HG03280 (cell line): ENCODE data around the gene HSD11B2.

ENCODE experiments used
- ATAC-seq: cut with Tn5 transposase; IDR thresholded peaks from one replicate; pipeline ENCODE4 v1.9.1; 2021; ENCODE audit warnings: mild to moderate bottlenecking, moderate library complexity; ENCODE audit not compliant: unreplicated experiment

HSD11B2 gene

GRCh38 chr16:67448580-67448979 lies 17.7 kb downstream of the HSD11B2 start:
- no peak for ATAC-seq

GRCh38 chr16:67449336-67449735 lies 18.4 kb downstream of the HSD11B2 start:
- no peak for ATAC-seq

GRCh38 chr16:67449739-67450138 lies 18.8 kb downstream of the HSD11B2 start:
- no peak for ATAC-seq

GRCh38 chr16:67451061-67451703 lies 20.3 kb downstream of the HSD11B2 start:
- no peak for ATAC-seq

DNA sequence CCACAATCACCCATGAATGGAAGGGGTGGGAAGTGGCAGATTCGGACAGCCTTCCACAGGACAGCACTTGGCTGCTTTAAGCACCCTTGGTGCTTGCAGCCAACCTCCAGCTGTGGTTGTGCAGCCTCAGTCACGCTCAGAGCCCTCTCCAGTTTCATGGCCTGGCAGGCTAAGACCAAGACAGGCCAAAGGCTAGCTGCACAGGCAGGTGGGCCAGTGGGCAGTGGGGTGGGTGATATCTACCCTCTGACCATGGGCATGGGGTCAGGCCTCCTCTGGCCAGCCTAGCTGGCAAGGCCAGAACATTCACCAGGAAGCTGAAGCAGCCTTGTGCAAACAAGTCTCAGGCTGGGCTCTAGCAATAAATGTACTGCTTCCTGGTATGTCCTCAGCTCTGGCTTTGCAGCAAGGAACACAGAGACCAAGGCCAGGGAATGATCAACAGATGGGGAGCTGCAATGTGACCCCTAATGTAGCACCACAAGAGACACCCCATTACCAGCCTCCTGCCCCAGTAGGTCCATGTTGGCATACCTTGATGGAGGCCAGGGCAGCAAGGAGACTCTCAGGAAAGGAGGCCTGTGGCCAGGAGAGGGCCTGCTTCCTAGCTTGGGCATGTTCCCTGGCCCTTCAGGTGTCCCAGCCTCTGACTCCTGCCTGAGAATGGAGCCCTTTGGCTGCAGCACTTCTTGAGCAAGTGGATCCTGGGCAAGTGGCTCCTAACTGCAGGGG lies 20.9 kb downstream of the HSD11B2 start:
- ATAC-seq, result no peak

DNA sequence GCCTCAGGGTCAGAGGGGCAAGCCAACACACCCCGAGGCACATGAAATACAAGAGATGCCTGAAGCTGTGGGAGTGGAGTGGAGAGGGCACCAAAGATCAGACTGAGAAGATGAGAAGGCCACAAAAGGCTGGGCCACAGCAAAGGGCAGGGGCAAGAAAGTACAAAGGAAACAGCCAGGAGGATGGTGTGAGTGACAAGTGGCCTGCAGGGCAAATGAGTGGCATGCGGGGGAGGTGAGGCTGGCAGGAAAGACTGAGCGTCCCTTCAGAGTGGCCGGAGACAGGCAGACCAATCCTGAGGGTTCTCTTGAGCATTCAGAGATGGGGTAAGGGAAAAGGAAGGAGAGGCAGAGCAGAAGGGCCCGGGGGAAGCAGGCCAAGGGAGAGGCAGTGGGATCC lies 23.2 kb downstream of the HSD11B2 start:
- no peak for ATAC-seq

DNA sequence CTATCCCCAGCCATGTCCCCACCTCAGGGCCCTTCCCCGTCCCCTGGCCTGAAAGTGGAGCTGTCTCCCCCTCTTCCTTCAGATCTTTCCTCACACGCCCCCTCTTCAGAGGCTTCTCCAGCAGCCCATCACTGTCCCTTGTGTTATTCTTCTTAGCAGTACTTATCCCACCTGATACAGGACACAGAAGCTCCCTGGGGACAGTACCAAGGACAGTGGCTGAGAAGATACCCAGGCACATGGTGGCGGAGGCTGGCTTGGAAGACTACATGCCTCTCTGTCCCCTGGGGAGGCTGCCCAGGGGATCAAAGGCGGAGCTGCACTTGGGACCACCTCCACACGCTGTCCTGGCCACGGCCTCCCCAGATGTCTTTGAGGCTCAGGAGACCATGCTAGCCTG lies 23.9 kb downstream of the HSD11B2 start:
- no peak for ATAC-seq

GRCh38 chr16:67456391-67457081 lies 25.6 kb downstream of the HSD11B2 start:
- ATAC-seq, result no peak

GRCh38 chr16:67457611-67458010 lies 26.7 kb downstream of the HSD11B2 start:
- ATAC-seq, result no peak

- no peak for ATAC-seq
These were observed 27.3 kb downstream of the HSD11B2 start for GRCh38 chr16:67458121-67458641.

DNA sequence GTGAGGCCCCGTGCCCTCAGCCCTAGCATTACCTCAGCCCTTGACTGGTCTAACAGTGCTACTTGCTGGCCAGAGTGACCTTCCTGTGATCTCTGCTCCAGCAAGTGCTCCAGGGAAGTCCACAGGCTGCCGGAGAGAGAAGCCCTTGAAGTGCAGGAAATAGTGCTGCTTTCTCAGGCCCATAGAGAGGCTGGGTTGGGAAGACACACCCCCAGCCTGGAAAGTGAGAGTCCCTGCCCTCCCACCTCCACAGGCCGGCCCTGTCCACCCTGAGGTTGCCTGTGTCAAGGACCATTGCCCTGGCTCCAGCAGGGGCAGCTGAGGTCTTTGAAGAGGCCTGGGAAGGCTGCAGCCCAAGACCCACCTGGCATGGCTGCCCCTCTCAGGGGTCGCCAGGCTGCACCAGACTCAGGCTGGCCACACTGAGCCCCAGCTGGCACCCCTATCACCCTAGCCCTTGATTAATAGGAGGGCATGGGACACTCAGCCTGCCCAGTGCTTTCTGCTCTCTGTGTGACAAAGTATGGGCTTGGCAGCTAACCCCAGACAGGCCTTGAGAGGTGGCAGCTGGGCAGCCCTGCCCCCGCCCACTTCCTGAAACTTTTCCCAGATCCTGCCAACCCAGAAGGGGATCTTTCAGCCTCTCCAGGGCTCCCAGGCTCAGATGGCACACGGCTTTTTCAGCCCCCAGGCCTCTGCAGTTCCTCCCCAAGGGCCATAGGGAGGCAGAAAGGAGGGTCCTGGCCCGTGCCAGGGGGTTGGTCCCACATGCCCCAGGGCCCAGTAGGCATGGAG lies 28.3 kb downstream of the HSD11B2 start:
- no peak for ATAC-seq

GRCh38 chr16:67459861-67460150 lies 28.9 kb downstream of the HSD11B2 start:
- ATAC-seq, result no peak

GRCh38 chr16:67460168-67460567 lies 29.2 kb downstream of the HSD11B2 start:
- no peak for ATAC-seq

- no peak for ATAC-seq
These were observed 30.0 kb downstream of the HSD11B2 start for GRCh38 chr16:67460961-67461360.

GRCh38 chr16:67461600-67462278 lies 30.8 kb downstream of the HSD11B2 start:
- no peak for ATAC-seq

DNA sequence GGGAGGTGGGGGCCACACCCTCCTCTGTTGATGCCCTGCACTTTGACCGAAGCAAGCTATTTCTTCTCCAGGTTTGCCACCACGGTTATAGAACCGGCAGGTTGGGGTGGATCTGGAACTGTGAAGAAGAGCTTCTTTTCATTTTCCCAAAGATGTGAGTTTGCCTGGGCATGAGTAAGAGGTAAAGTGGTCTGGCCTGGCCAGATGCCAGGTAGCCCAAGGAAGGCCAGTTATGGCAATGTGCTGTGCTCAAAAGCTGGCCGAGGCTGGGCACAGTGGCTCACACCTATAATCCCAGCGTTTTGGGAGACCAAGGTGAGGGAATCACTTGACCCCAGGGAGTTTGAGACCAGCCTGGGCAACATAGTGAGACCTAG lies 31.3 kb downstream of the HSD11B2 start:
- ATAC-seq, result no peak

GRCh38 chr16:67463059-67463458 lies 32.1 kb downstream of the HSD11B2 start:
- ATAC-seq, result no peak

GRCh38 chr16:67463691-67464090 lies 32.8 kb downstream of the HSD11B2 start:
- no peak for ATAC-seq

DNA sequence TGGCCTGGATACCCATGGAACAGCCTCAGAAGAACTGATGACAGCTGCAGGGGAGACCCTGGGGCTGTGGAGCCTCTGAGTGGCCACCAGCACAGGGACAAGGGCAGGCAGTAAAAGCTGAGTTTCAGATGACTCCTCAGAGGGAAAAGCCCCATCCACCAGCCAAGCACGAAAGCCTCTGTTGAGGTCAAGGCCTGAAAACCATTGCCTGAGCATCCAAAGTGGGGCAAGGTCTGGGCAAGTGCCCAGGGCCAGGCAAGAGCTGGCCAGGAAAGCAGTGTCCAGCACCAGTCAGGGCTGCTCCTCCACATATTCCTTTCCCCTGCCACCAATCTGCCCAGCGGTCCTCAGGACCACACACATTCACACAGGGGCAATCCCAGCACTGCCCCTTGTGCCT lies 33.6 kb downstream of the HSD11B2 start:
- no peak for ATAC-seq

- no peak for ATAC-seq
These were observed 35.7 kb downstream of the HSD11B2 start for GRCh38 chr16:67466581-67466980.

- ATAC-seq, result no peak
These were observed 37.8 kb downstream of the HSD11B2 start for GRCh38 chr16:67468731-67469130.
